ENCODE data around the gene PCF11. TPM values are rescaled to one million over a fixed set of nuclear protein-coding genes. Genes with fewer than 3 reads are reported as not detected.
A peak's percentile ranks its signal among the peaks of the same experiment; 100 is the strongest.

Gene PCF11
- total RNA-seq, 4 donors from 2014 or later: 53.1 to 153 (median 75.3) TPM

GRCh38 chr11:83175815-83176214 lies 18.9 kb downstream of the PCF11 start:
- no peak overlapping the region for H3K4me3 ChIP-seq
- H3K4me1 ChIP-seq: peaks cover 0 to 52% (median 19%) of the 10 kb centered on the region in 4 donors
- TF ChIP-seq POLR2A (IDR thresholded peaks at IDR 0.05) (no peak), CTCF (IDR thresholded peaks at IDR 0.05) (no peak)
- no peaks in the 10 kb centered on the region for H3K27me3 ChIP-seq
- H3K36me3 ChIP-seq: peaks cover 0 to 91% (median 0%) of the 10 kb centered on the region in 3 donors
- peak overlapping the region in 1 of 4 donors; percentile 54 for H3K27ac ChIP-seq
- no peaks in the 10 kb centered on the region for H3K9me3 ChIP-seq
- DNase-seq: peak in 1 of 3 donors; percentile 63

DNA sequence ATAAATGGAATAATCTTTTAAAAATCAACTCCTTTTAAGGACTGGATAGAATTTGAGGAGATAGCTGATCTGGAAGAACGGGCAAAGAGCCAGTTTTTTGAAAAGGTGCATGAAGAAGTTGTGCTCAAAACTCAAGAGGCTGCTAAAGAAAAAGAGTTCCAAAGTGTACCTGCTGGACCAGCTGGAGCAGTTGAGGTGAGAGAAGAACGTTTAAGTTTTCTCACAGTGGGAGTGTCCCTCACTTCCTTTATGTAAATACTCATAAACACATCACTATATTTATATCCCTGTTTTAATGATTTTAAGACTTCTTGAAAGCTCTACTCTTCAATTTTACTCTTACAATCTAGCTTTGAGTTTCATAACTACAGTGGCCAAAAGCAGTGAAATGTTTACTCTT lies 24.9 kb downstream of the PCF11 start:
- H3K4me1 ChIP-seq: peaks cover 0 to under 1% (median 0%) of the 10 kb centered on the region in 4 donors
- peaks cover 0 to 96% (median 0%) of the 10 kb centered on the region in 3 donors for H3K36me3 ChIP-seq
- no peak overlapping the region for H3K27ac ChIP-seq
- no peak overlapping the region for H3K4me3 ChIP-seq
- H3K9me3 ChIP-seq: no peaks in the 10 kb centered on the region
- H3K27me3 ChIP-seq: no peaks in the 10 kb centered on the region
- no peak for TF ChIP-seq POLR2A (IDR thresholded peaks at IDR 0.05)
- no peak for TF ChIP-seq CTCF (IDR thresholded peaks at IDR 0.05)
- no peak for DNase-seq

DNA sequence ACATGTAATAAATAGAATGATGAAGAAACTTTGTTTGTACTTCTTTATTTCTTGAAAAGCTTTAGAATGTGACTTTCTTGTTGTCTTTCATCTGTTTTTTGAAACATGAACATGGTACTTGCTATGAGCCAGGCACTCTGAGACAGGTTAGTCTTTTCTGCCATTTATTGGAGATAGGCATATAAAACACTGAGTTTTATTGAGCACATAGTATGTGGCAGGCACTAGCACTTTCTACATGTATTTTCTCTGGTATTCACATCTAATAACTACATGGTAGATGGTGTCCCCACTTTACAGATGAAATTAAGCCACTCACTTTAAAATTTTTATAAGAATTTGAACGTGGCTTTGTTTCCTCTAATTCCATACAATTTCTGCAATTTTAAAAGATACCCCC lies 28.8 kb downstream of the PCF11 start:
- Histone ChIP-seq H3K27ac (no peak overlapping the region), H3K36me3 (peaks cover 0 to 87% (median 0%) of the 10 kb centered on the region in 3 donors), H3K27me3 (no peaks in the 10 kb centered on the region), H3K4me1 (no peaks in the 10 kb centered on the region), H3K4me3 (no peak overlapping the region), H3K9me3 (no peaks in the 10 kb centered on the region)
- no peak for TF ChIP-seq CTCF (IDR thresholded peaks at IDR 0.05)
- TF ChIP-seq POLR2A (IDR thresholded peaks at IDR 0.05): no peak
- DNase-seq: no peak

GRCh38 chr11:83187465-83187864 lies 30.5 kb downstream of the PCF11 start:
- Histone ChIP-seq H3K36me3 (peaks cover 0 to 79% (median 0%) of the 10 kb centered on the region in 3 donors), H3K27ac (no peak overlapping the region), H3K27me3 (no peaks in the 10 kb centered on the region), H3K4me3 (no peak overlapping the region), H3K4me1 (peaks cover 0 to 7% (median 2%) of the 10 kb centered on the region in 4 donors), H3K9me3 (no peaks in the 10 kb centered on the region)
- no peak for TF ChIP-seq POLR2A (IDR thresholded peaks at IDR 0.05)
- TF ChIP-seq CTCF (IDR thresholded peaks at IDR 0.05): no peak
- no peak for DNase-seq

DNA sequence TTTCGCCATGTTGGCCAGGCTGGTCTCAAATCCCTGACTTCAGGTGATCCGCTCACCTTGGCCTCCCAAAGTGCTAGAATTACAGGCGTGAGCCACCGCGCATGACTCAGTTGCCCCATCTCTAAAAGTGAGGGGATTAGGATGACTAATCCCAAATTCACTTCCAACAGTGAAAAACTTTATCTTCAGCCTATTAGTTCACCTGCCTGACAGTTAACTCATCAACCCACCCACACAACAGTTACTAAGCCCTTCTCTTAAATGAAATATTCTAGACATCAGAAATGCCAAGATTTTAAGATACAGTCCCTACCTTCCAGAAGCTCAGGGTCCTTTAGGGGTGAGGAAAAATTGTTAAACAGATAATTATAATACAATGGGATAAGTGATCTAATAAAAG lies 34.6 kb downstream of the PCF11 start:
- Histone ChIP-seq H3K36me3 (peaks cover 0 to 41% (median 0%) of the 10 kb centered on the region in 3 donors), H3K4me1 (peaks cover 0 to 23% (median 6%) of the 10 kb centered on the region in 4 donors), H3K27me3 (no peaks in the 10 kb centered on the region), H3K9me3 (no peaks in the 10 kb centered on the region), H3K4me3 (no peak overlapping the region), H3K27ac (no peak overlapping the region)
- DNase-seq: no peak
- no peak for TF ChIP-seq CTCF (IDR thresholded peaks at IDR 0.05)
- no peak for TF ChIP-seq POLR2A (IDR thresholded peaks at IDR 0.05)

DNA sequence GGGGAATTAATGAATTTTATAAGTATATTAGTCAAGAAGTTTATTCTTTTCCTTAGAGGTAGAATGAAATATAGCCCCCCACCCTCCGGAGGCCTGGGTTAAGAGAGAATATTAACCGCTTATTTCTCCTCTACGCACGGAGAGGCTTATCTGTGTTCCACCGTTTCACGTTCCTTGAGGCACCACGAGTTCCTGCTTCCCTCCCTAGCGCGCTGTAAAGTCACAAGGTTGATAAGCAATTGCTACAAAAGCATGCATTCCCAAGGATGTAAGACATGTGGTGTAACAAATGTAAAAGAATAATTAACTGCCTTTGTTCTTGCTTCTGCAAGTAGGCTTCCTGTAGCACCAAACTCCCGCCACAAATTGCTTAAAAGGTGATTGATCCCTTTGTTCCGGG lies 35.1 kb downstream of the PCF11 start:
- DNase-seq: no peak
- Histone ChIP-seq H3K27me3 (no peaks in the 10 kb centered on the region), H3K36me3 (peaks cover 0 to 37% (median 0%) of the 10 kb centered on the region in 3 donors), H3K4me3 (peak overlapping the region in 1 of 4 donors; percentile 86), H3K27ac (no peak overlapping the region), H3K9me3 (no peaks in the 10 kb centered on the region), H3K4me1 (peaks cover 0 to 23% (median 6%) of the 10 kb centered on the region in 4 donors)
- TF ChIP-seq POLR2A (IDR thresholded peaks at IDR 0.05) (no peak), CTCF (IDR thresholded peaks at IDR 0.05) (no peak)

Measured in Peyer's patch (tissue), 4 donors.